Stimulated activated CD8-positive, alpha-beta memory T cell treated with anti-CD3 and anti-CD28 coated beads, Interleukin-7, amount 100 ng/mL, for 24 hours (primary cell): Measurements from ENCODE around the gene CARNS1.

ENCODE experiments used
- DNase-seq: peaks from one replicate; pipeline ENCODE4 v3.0.0-alpha.2; 2020; ENCODE audit warnings: low read depth

The CARNS1 gene

DNA sequence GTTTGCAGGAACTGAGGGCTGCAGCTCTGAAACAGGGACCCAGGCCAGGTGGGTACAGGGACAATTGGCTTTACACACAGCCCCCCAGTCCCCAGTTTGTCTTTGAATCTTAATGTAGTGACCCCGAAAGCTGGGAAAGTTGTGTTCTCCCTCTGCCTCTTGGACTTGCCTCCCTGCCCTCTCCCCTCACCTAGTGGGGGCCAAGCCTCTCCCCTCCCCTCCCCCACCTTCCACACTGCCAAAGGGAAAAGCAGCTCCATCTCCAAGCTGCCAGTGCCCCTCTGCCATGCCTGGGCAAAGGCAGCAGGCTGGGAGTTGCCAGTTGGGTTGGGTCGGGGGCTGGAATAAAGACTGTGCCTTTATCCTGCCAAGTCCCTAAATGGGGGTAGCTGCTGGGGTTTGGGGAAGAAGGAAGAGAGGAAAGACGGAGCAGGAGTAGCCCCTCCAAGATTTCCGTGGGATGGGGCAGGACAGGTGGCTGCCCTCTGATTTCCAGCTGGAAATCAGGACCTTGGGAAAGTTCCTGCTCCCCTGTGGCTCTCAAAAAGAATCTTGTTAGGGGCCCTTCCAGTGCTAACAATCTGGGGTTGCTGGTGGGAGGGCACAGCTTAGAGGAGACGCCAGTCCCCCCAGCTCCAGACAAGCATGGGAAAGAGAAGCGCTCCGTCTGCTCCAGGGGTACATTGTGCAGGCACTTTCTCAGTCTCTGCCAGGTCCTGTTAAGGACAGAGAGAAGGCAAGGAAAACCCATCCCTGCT is 39.2 kb upstream of the CARNS1 start:
- DNase-seq = no peak

DNA sequence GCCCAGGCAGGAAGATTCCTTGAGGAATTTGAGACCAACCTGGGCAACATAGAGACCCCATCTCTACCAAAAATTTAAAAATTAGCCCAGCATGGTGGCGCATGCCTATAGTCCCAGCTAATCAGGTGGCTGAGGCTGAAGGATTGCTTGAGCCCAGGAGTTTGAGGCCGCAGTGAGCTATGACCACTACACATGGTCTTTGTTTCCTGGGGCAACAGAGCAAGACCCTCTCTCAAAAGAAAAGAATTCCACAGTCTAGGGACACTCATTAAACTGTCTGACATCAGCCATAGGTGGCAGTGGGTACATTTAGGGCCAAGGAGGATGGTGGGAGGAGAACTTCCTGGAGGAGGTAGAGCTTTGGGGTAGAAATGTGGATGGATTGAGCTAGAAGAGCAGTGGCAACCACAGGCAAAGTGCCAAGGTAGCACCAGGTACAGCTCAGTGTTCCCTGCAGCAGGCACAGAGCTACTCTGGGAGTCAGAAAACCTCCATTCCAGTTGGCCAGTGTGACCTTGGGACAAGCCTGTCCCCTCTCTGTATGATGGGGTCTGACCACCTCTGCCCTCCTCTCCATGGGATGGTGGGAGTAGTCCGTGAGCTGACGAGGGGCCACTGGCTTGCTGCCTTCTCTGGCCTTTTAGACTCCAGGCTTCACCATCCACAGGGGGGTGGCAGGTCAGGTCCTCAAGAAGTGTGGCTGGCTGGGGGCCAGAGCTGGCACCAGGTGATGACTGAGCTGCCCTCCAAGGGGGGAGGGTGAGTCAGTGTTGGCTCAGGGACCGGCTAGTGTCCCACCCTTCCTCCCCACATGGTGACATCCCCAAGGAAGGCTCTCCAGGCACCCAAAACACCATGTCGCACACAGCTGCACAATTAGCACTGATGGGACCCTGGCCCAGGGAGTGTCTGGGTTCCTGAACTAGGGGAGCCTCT is 38.3 kb upstream of the CARNS1 start:
- DNase-seq = no peak

- no peak for DNase-seq
Measured at GRCh38 chr11:67378544-67378943, 36.9 kb upstream of the CARNS1 start.

DNA sequence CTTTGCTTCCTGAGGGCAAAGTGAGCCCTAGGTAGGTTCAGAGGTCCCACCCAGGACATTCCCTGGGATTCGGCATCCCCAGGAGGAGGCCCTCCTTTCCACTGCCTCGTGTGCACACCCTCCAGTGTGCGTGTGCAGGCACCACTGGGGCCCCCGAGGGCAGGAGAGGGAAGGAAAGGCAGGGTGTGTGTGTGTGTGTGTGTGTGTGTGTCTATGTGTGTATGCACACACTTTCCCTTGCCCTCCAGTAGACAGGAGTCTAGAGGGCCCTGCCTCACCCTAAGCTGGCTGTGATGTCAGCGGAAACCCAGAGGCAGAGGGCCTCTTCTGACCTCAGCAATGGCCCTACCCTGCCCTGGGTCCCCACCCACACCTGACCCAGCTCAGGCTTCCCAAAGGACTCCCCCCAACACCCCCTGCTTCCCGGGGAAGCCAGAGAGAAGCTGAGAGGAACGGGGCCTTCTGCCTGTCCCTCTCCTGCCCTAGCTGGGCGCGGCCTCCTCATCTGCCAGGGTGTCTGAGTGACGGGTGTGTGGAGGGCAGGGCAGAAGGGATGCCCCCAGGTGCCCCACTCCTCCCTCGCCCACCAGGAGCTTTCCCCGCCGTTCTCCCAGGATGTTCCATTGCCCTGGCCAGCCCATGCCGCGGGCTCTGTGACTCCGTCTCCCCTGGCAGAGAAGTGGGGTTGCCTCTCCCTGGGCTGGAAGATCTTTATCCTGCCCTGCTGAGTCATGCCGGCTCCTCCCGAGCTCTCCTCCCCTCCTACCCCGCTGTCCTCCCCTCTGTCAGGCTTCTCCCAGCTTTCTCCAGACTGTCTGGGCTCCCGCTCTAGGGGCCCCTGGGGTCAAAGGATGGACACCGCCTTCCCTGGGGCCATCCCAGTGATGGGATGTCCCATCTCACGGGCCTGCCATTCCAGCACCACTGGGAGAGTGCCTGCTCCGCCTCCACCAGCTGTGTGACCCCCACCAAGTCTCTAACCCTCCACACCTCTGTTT is 36.1 kb upstream of the CARNS1 start:
- DNase-seq = no peak

DNA sequence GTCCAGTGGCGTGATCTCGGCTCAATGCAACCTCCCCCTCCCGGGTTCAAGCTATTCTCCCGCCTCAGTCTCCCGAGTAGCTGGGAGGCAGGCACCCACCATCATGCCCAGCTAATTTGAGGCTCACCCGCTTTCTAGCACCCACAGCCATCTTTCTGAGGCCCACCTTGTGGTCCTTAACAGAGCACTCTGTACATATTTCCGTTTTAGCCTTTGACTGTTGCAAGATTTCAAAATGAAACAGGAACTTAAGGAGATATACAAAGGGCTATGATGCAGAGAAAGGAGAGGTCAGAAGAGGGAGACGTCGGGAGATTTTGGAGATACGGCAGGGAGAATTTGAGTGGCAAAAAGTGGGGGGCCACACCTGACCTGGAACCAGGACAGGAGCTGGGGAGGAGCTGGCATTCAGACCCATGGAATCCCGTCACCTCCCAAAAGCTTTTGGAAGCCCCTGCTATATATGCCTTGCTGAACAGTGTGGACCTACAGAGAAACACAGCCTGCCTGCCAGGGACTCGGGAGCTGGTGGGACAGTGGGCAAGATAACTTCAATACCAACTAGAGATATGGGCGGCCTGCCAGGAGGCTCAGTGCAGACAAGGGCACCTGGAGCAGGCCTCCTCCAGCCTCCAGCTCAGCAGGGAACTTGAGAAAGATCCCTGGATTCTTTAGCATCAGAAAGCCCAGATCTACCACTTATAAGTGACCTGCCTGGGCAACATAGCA is 34.1 kb upstream of the CARNS1 start:
- no peak for DNase-seq

- peak; percentile 63 for DNase-seq
Measured at GRCh38 chr11:67382276-67383136, 33.0 kb upstream of the CARNS1 start.

GRCh38 chr11:67384851-67385366 is 30.6 kb upstream of the CARNS1 start:
- DNase-seq = no peak

DNA sequence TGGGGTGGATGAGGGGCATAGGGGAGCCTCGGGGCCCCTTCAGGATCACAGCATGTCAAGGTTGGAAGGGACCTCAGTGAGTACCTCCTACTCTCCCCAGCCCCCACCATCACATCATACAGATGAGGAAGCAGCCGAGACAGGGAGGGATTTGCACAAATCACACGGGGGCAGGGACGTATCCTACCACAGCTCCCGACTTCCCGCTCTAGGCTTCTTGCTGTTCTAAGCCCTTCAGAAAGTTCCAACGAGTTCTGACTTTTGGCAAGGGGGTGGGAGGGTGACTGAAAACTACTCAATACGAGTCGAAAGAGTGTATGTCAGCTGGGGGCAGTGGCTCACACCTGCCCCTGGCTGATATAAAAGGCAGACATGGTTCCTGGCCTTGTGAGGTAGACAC is 28.4 kb upstream of the CARNS1 start:
- no peak for DNase-seq

DNA sequence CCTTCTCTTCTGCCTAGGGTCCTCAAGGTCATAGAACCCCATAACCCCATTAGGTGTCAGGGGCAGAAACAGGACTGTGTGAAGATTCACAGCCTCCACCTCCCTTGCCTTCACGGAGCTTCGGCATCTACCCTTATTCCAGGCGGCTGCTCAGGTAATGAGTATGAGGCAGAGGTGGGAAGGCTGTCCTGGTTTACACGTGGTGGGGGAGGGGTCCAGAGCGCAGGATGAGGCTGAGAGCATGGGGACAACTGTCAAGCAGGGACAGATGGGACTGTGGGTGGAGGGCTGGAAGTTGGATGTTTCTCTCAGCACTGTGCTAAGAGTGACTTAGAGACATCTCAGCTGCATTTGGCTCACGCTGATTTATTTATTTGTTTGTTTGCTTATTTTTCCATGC is 28.0 kb upstream of the CARNS1 start:
- DNase-seq = no peak

GRCh38 chr11:67389477-67389876 is 26.0 kb upstream of the CARNS1 start:
- DNase-seq = no peak

GRCh38 chr11:67390947-67391303 is 24.6 kb upstream of the CARNS1 start:
- DNase-seq = no peak

DNA sequence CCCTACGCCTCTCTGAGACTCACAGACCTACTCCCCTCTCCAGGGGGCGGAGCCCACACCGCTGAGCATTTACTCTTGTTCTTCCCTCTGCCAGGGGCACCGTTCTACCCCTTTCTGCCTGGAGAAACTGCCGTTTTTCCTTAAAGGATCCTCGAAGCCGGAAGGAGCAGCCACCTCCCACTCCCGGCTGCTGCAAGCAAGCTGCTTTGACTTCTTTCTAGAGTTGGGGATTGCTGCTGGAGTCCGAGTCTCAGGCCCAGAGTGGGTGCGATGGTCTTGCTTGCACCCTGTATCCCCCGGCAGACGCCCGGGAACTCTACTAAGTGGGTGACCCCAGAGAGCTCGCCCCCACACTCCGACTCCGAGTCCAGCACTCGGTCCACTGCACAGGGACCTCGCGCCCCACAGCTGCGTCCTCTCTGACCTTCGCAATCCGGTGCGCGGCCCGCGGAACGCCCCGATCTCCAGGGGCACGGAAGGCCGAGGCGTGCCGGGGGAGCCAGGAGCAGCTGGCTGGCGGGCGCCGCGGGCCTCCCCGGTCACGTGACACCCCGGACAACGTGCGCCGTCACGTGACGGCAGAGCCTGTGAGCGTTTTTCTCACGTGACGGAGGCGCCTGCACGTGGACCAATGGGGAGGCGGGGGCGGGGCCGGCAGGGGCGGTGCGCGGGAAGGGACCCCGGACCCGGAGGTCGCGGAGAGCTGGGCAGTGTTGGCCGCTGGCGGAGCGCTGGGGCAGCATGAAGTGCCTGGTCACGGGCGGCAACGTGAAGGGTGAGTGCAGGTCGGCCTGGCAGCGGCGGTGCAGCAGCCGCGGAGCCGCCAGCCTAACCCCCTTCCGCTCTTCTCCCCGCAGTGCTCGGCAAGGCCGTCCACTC is 23.9 kb upstream of the CARNS1 start, which contains the start of gene RAD9A:
TSS of gene RAD9A (plus strand) at position 683 of the 879 bp plus-strand sequence. CDS start at position 742, 59 bp downstream.
- DNase-seq = peak; percentile 87

DNA sequence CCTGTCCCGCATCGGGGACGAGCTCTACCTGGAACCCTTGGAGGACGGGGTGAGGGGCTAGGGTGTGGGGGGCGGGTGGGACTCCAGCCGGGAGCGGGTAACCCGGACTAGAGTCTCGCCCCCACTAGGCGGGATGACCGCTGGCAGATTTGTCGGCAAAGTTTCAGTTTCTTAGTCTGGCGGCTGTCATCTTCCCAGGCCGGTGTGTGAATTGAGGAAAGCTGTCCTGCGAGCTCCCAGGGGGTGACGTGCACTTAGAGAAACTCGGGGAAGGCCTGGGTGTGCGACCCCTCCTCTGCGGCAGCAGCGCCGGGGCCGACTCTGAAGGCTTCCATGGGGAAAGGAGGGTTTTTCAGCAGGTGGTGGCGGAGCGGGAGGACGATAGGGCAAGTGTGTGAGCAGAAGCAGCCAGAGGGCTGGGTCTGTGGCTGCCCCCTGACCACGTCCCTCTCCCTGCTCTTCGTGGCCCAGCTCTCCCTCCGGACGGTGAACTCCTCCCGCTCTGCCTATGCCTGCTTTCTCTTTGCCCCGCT is 23.2 kb upstream of the CARNS1 start:
- no peak for DNase-seq

- DNase-seq = no peak
Measured at GRCh38 chr11:67393437-67393836, 22.0 kb upstream of the CARNS1 start.

DNA sequence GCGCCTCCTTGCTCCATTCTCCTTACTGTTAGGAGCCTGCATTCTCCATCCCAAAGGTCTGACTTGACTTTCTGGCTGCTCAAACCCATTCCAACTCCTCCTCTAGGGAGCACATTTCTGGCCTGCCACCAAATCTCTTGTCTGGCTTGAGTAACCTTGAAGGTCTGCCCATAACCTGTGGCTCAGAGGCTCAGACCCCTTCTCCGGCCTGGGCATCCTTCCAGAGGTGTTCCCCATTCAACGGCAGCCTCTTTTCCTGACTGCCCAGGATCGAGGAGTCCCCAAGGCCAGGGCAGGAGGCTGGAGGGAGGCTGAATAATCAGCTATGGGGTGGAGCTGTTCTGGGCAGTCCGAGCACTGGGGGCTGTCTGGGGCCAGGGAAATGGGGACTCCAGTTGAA is 21.5 kb upstream of the CARNS1 start:
- DNase-seq = no peak

DNA sequence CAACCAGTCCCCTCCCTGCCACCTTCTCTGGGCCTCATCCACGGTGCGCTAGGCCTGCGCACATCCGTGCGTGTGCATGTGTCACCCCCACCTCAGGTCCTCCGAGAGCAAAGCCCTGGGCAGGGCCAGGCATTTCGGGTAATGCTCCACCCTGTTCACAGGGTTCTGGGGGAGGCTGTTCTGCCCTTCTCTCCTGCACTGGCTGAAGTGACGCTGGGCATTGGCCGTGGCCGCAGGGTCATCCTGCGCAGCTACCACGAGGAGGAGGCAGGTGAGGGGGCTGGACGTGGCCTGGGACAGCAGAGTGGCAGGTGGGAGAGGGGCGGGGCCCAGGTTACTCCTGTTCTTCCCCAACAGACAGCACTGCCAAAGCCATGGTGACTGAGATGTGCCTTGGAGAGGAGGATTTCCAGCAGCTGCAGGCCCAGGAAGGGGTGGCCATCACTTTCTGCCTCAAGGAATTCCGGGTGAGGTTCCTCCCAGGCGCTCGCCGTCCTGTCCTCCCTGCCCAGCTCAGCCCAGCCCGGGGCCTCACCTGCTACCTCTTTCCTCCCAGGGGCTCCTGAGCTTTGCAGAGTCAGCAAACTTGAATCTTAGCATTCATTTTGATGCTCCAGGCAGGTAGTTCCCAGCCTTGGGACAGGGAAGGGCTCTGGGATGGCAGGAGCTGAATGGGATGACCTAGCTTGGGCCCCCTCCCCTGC is 19.8 kb upstream of the CARNS1 start:
- no peak for DNase-seq

- DNase-seq = no peak
Measured at GRCh38 chr11:67396259-67396581, 19.3 kb upstream of the CARNS1 start.
